AG08395 (cell line): Measurements from ENCODE around the gene ZNF438.

Experiments
- DNase-seq: peaks from one replicate; pipeline ENCODE4 v3.0.0; 2012; ENCODE audit warnings: mixed read lengths, low spot score

ZNF438 gene

GRCh38 chr10:31014161-31014875, 17.3 kb downstream of the ZNF438 start:
- no peak for DNase-seq

- DNase-seq, result no peak
These were observed 18.3 kb downstream of the ZNF438 start for GRCh38 chr10:31013331-31013730.

- DNase-seq, result no peak
These were observed 20.0 kb downstream of the ZNF438 start for GRCh38 chr10:31011665-31012022.

DNA sequence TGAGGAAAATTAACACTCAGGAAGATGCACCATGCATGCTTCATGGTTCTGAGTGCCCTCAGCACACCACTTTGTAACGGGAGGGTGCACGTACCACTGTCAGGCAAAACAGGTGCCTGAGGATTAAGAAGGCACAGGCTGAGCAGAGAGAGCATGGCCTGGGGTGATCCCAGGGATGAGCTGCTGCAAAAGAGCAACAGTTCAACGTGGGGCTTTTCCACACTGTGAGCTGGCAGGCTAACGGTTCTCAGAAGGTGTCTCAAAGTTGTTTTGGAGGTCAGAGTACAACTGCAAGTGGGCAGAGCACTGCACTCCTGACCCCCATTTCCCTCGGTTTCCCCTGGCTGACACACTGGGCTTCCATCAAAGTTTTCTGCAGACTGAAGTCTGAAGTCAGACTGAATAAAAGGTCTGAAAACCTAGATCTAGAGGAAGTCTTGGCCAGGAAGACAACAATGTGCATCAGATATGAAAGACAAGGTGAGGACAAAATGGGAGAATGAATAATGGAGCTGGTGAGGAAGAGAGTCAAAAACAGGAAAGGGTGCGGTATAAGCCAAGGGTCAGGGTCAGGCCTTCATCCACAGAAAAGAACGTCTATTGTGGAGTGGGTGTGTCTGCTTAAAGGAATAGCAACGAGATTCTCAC, 20.5 kb downstream of the ZNF438 start:
- DNase-seq, result no peak

DNA sequence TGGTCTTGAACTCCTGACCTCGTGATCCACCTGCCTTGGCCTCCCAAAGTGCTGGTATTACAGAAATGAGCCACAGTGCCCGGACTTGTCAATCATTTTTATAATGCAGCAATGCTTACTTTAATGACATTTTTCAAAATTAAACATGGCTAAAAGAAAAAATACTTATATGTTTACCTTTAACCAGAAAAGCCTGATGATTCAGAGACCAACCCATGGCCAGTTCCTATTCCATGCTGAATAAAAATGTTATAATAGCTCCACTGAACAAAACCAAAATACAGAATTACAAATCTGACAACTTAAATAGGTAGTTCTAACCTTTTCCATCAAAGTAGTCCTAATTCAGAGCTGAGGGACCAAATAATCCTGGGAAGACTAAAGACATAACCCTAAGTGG, 21.6 kb downstream of the ZNF438 start:
- no peak for DNase-seq

GRCh38 chr10:31005895-31006294, 25.8 kb downstream of the ZNF438 start:
- DNase-seq, result no peak

DNA sequence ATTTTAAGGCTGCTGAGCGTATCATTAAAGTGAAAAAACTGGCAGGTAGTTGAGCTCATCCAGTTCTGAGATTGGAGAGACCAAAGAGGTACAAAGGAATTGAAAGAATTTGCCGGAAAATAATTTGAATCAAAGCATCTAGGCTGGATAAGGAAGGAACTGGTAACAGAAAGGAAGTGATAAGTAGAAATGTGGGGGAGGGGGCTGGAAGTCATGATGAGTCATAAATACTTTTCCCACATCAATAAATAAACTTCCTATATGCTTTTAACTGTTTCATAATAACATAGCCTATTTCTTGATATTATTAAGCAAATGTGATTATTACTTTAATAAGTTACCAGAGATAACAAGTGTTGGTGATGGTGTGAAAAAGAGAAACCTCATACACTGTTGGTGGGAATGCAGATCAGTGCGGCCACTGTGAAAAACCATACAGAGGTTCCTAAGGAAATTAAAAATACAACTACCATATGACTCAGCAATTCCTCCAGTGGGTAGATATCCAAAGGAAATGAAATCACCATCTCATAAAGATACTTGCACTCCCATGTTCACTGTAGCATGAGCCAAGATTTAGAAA, 27.0 kb downstream of the ZNF438 start:
- DNase-seq, result no peak

GRCh38 chr10:31001740-31002139, 29.9 kb downstream of the ZNF438 start:
- no peak for DNase-seq

- no peak for DNase-seq
These were observed 30.8 kb downstream of the ZNF438 start for GRCh38 chr10:31000867-31001266.

DNA sequence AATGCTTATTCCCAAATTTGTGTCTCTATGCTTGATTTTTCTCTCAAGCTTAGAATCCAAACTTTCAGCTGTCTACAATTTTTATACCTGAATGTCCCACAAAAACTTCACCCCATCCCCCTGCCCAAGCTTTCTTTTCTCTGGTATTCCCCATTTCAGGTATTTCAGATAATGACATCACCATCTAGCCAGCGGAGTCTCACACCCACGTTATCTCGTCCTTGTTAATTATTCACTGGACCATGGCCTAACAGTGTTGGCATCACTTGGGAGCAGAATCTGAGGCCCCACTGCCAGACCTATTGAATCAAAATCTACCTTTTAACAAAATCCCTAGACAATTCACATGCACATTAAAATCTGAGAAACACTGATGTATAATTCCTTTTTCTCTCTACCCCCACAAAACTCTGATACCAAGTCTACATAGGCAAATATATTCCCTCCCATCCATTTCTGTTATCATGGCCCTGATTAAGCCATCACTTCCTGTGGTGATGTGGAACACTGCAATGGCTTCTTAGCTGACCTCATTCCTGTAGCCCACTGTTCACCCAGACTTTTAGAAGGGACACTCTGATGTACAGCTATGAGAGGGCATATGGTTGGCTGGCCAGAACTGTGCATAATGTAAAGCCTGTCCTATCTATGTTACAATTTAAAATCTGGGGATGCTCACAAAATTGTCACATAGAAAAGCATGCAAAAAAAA, 31.4 kb downstream of the ZNF438 start:
- DNase-seq, result no peak

GRCh38 chr10:30999070-30999712, 32.5 kb downstream of the ZNF438 start:
- DNase-seq, result no peak

DNA sequence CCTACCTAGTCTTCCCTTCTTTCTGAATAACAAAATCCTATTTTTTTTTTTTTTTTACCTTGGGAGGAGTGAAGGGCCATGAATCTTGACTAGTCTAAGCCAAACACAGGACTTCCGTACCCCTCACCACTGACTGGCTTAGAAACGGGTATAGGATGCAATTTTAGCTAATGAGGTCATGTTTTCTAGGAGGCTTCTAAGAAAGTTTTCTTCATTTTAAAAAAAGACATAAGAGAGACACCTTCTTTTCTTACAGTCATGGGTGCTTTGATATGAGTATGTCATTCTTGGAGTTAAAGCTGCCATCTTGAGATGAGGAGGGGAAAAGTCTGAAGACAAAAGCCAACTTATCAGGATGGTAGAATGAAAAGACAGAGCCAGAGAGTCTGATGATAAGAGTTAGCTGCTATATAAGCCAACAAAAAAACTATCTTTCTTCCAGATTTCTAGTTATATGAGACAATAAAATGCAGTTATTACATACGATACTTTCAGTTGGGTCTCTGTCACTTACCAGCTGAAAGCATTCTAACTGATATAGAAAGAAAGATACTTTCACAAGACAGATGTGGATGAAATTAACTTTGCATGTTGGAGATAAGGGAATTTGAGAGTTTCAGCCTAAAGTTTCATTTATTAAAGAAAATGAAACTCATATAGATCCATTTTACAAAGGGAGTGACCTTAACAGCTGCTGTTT, 34.0 kb downstream of the ZNF438 start:
- no peak for DNase-seq

DNA sequence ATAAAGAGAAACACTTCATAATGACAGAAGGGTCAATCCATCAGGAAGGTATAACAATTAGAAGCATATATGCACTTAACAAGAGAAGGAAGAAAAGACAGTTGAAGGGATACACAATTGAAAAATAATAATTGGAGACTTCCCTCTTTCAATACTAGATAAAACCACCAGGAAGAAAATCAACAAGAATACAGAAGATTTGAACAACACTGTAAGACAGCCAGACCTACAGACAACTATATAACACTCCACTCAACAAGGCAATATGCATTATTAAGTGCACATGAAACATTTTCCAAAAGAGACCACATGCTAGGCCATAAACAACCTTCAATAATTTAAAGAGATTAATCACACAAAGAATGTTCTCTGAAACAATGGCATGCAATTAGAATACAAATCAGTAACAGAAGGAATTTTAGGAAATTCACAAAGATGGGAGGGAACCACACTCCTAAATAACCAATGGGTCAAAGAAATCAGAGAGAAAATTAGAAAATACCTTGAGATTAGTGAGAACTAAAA, 35.1 kb downstream of the ZNF438 start:
- DNase-seq, result no peak

- DNase-seq, result no peak
These were observed 36.4 kb downstream of the ZNF438 start for GRCh38 chr10:30995081-30995770.

GRCh38 chr10:30993155-30993554, 38.5 kb downstream of the ZNF438 start:
- no peak for DNase-seq

DNA sequence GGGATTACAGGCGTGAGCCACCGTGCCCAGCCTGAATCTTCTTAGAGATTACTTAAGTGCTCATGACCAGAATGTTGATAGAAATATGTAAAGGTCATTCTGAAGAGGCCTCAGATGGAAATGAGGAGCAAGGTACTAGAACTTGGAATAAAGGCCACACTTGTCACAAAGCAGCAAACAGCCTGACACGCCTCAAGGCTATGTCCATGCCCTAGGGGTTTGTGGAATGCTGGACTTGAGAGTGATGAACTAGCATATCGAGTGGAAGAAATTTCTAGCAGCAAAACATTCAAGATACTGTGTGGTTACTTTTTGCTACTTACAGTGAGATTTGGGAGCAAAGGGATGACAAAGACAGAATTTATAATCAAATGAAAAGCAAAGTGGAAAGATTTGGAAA, 39.0 kb downstream of the ZNF438 start:
- peak; percentile 15 for DNase-seq

- DNase-seq, result no peak
These were observed 40.0 kb downstream of the ZNF438 start for GRCh38 chr10:30991647-30992011.

- no peak for DNase-seq
These were observed 40.6 kb downstream of the ZNF438 start for GRCh38 chr10:30990971-30991646.

DNA sequence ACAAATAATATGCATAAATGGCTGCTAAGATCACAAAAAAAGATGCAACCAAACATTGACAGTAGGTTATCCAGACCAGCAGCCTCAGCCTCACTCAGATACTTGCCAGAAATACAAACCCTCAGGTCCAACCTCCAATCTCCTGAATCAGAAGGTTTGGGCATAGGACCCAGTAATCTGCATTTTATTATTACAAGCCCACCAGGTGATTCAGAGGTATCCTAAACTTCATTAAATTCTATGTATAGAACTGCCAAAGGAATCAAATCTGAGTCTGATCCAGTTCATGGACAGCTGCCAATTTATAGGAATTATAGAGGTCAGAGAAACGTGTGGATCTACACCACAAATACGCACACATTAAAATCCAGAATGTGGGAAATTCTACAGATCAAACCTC, 41.3 kb downstream of the ZNF438 start:
- no peak for DNase-seq

GRCh38 chr10:30988831-30989435, 42.7 kb downstream of the ZNF438 start:
- DNase-seq, result no peak
